ENCODE results near the gene EFNA5.

GRCh38 chr5:107607671-107608345, 62.9 kb downstream of the EFNA5 start:
- TF ChIP-seq CTCF (IDR thresholded peaks at IDR 0.05) = no peak
- TF ChIP-seq POLR2A (IDR thresholded peaks at IDR 0.05) = no peak

All from lower leg skin (tissue), 3 donors.